GM12892 (cell line): ENCODE results near the gene MAP3K5.
A peak's percentile ranks its signal among the peaks of the same experiment; 100 is the strongest.
"Not testable (repeated sequence)": the region's sequence is repeated elsewhere in the genome, so short reads cannot be mapped to it uniquely, and the experiment has no call there.

ENCODE experiments used
- DNase-seq: peaks from one replicate; pipeline ENCODE4 v3.0.0; 2011; ENCODE audit not compliant: insufficient read length
- FAIRE-seq: peaks from 2 replicates; lab custom pipeline; 2011; peaks lifted over from hg19 to GRCh38; lab: Jason Lieb, UNC
- POLR2A ChIP-seq: IDR thresholded peaks from 2 replicates; pipeline ENCODE4 v1.6.1; 2011; ENCODE audit warnings: low read depth, low read length, control low read depth
- POLR2AphosphoS5 ChIP-seq: IDR thresholded peaks from 2 replicates; pipeline ENCODE4 v1.6.1; 2011; ENCODE audit warnings: low read depth, low read length, control low read depth
- TAF1 ChIP-seq: IDR thresholded peaks from 2 replicates; pipeline ENCODE4 v1.6.1; 2011; ENCODE audit warnings: low read depth, mild to moderate bottlenecking, control low read depth, low read length, borderline replicate concordance

Gene MAP3K5

GRCh38 chr6:136600818-136601217, 191.5 kb downstream of the MAP3K5 start:
- TF ChIP-seq POLR2A (no peak), POLR2AphosphoS5 (no peak), TAF1 (no peak)
- no peak for DNase-seq
- FAIRE-seq = no peak

- DNase-seq (no peak), FAIRE-seq (no peak)
- no peak for TF ChIP-seq POLR2AphosphoS5
- no peak for TF ChIP-seq POLR2A
- no peak for TF ChIP-seq TAF1
Observed at GRCh38 chr6:136599329-136600011, 192.8 kb downstream of the MAP3K5 start.

DNA sequence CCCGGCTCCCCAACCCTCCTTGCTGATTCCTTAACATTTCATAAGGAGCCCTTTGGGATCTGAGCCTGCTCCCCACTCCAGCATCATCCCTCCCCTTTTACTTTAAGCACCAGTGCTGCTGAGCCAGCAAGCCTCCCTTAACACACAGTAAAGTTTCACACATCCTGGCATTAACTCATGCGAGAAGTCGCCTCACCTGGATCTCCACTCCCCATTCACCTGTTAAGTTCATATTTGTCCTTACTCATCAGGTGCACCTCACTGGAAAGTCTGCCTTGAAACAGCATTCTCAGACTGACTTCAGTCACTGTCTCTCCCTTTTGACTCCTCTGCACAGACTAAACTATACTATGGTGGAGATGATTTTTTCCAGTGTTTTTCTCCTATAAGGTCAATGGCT, 194.2 kb downstream of the MAP3K5 start:
- no peak for DNase-seq
- no peak for FAIRE-seq
- TF ChIP-seq TAF1 (no peak), POLR2A (no peak), POLR2AphosphoS5 (no peak)

DNA sequence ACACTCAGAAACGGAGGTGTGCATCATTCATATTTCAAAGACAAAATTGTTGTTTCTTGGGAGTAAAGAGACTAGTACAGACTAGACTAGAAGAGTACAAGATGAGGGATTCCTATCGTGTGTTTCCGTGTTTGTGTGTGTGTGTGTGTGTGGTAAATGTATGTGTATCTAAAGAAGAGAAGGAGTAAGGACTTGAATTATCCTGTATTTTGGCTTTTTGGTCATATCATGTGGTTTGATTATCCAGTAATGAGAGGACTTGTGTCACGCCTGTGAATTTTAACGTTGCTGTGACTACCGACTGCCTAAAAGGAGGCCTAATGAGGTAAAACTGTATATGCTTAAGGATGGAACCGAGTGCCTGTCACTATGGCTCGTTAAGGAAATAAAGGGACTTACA, 197.6 kb downstream of the MAP3K5 start:
- FAIRE-seq = no peak
- TF ChIP-seq POLR2AphosphoS5 = no peak
- TF ChIP-seq TAF1 = no peak
- TF ChIP-seq POLR2A = no peak

DNA sequence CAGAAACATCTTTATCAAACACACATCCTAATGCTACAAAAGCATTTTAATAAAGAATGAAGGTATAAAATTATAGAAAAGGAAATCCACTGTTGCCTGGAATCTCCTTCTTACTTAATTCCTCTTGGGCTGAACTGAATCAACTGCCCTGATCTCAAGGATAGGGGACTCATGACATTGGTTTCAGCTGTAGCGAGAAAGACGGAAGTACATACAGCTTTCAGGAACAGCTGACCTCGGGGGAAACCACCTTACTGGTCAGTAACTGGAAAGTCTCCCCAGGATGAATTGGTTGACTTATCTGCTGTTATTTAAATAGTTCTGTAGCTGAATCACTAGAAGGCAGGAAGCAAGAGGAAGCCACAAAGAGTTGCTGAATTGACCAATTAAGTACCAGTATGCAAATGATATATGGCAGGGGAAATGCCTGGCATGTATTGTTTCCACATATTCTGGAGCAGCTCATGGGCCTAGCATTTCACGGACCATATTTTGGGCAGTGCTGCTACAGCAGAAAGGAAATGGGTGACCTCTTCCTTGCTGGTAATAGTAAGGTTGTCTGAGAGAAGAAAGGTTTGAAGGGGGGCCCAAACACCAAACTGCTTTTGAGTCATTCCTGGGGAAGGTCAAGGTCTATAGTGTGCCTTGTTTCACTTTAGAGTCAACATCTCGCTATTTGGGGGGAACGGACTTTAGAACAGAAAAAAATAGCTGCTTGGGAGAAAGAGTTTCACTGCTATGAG, 198.4 kb downstream of the MAP3K5 start:
- FAIRE-seq = peak; percentile 87
- peak; percentile 43 for DNase-seq
- peak; percentile 63 for TF ChIP-seq POLR2AphosphoS5
- TF ChIP-seq POLR2A = peak; percentile 44; the same call in 1 of the 2 replicates
- TF ChIP-seq TAF1 = peak; percentile 7; the same call in 1 of the 2 replicates

More for the DNA sequence above, 197.6 kb downstream of the MAP3K5 start:
- no peak for DNase-seq

- no peak for FAIRE-seq
- TF ChIP-seq TAF1 (no peak), POLR2AphosphoS5 (no peak), POLR2A (no peak)
Observed at GRCh38 chr6:136592930-136593673, 199.2 kb downstream of the MAP3K5 start.

DNA sequence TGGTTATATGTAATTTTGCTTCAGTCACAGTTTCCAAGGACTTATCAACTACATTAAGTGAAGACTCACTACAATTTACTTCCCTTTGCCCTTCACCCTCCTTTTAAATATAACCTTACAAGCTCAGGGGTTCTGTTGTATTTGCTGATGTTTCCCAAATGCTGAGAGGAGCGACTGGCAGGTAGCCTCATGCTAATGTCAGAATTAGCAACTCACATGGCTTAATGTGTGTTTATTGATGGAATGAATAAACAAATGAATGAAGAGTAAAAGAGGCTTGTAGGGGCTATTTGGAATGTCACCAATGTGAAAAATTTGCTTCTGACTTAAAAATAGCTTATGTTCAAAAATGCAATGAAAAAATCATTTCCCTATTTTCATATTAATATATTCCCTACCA, 200.7 kb downstream of the MAP3K5 start:
- TF ChIP-seq POLR2A = no peak
- TF ChIP-seq TAF1 = no peak
- TF ChIP-seq POLR2AphosphoS5 = no peak
- DNase-seq (no peak), FAIRE-seq (no peak)

More at GRCh38 chr6:136592930-136593673, 199.2 kb downstream of the MAP3K5 start:
- DNase-seq = no peak

- DNase-seq, FAIRE-seq: not testable (repeated sequence)
Observed at GRCh38 chr6:136590846-136591245, 201.4 kb downstream of the MAP3K5 start.

GRCh38 chr6:136587527-136587926, 204.8 kb downstream of the MAP3K5 start:
- no peak for FAIRE-seq
- DNase-seq = no peak
- no peak for TF ChIP-seq POLR2A
- no peak for TF ChIP-seq POLR2AphosphoS5
- no peak for TF ChIP-seq TAF1

GRCh38 chr6:136586295-136586694, 206.0 kb downstream of the MAP3K5 start:
- no peak for TF ChIP-seq POLR2A
- TF ChIP-seq TAF1 = no peak
- no peak for TF ChIP-seq POLR2AphosphoS5
- DNase-seq (no peak), FAIRE-seq (no peak)

DNA sequence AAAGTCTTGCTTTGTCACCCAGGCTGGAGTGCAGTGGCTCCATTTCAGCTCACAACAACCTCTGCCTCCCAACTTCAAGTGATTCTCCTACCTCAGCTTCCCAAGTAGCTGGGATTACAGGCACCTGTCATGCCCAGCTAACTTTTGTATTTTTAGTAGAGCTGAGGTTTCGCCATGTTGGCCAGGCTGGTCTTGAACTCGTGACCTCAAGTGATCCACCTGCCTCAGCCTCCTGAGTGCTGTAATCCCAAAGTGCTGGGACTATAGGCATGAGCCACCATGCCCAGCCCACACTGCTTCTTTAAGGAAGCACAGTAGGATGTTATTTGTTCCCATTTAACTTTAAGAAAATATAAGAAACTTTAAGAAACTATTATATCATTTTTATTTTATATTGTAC, 206.8 kb downstream of the MAP3K5 start:
- DNase-seq, FAIRE-seq: not testable (repeated sequence)

DNA sequence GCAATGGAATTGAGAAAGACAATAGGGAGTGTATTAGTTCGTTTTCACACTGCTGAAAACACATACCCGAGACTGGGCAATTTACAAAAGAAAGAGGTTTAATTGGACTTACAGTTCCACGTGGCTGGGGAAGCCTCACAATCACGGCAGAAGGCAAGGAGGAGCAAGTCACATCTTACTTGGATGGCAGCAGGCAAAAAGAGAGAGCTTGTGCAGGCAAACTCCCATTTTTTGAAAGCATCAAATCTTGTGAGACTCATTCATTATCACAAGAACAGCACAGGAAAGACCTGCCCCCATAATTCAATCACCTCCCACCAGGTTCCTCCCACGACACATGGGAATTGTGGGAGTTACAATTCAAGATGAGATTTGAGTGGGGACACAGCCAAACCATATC, 208.0 kb downstream of the MAP3K5 start:
- FAIRE-seq, DNase-seq: not testable (repeated sequence)
